Testis (tissue), 2 donors: ENCODE results near the gene C5orf63.

Source experiments
- POLR2A ChIP-seq: fragments of 450-650 bp; IDR thresholded peaks from one replicate; pipeline ENCODE4 v1.6.1; 2017; ENCODE audit warnings: antibody characterized with exemption, mild to moderate bottlenecking, moderate library complexity
- TF ChIP-seq, protein P1 (sequence below), 3 experiments: fragments of 450-650 bp in 2 of 3; fragments of 200-600 bp in 1 of 3; sonication (generic) in 1 of 3; IDR thresholded peaks; one replicate each; pipeline ENCODE4 v1.5.1; 2016 to 2019; ENCODE audit warnings: antibody characterized with exemption in 3 of 3, mild to moderate bottlenecking in 2 of 3, moderate library complexity in 1 of 3

DNA sequence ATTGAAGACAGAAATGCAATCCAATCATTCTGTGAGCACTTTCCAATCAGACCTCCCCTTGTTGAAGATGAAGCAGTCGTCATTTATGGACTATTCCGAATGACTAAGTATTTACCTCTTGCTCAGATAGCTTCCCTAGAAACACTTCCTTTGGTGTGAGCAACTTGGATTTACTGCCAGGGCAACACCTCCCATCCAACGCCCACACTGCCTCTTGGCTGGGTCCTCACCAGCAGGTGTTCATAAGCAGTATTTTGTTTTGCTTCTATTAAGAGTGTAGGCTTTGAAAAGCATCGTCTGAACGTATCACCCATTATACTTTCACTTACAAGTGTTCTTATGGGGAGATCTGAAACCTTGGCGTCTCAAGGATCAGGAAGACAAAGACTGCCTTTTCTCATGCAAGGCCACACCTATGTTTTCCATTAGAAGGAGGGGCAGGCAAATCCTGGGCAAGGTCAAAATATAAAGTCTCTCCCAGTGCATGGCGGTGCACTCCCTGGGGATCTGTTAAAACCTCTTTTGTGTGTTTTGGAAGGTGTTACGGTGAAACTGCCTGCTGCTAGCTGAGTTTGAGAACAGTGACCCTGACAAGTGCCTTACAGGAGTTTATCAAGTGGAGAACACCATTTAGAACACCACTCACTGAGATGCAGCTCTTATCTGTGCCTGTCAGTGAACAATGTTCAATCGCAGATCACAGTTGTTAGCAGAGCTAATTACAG, 32.3 kb downstream of the C5orf63 start:
- TF ChIP-seq, protein P1, sequence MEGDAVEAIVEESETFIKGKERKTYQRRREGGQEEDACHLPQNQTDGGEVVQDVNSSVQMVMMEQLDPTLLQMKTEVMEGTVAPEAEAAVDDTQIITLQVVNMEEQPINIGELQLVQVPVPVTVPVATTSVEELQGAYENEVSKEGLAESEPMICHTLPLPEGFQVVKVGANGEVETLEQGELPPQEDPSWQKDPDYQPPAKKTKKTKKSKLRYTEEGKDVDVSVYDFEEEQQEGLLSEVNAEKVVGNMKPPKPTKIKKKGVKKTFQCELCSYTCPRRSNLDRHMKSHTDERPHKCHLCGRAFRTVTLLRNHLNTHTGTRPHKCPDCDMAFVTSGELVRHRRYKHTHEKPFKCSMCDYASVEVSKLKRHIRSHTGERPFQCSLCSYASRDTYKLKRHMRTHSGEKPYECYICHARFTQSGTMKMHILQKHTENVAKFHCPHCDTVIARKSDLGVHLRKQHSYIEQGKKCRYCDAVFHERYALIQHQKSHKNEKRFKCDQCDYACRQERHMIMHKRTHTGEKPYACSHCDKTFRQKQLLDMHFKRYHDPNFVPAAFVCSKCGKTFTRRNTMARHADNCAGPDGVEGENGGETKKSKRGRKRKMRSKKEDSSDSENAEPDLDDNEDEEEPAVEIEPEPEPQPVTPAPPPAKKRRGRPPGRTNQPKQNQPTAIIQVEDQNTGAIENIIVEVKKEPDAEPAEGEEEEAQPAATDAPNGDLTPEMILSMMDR (IDR thresholded peaks at IDR 0.05), result no peak
- no peak for TF ChIP-seq POLR2A
